ENCODE data around the gene AXIN2. TPM values are rescaled to one million over a fixed set of nuclear protein-coding genes. Genes with fewer than 3 reads are reported as not detected.

AXIN2 gene
- total and polyA plus RNA-seq, 7 donors, result 6.0 to 16.1 (median 9.6) TPM

DNA sequence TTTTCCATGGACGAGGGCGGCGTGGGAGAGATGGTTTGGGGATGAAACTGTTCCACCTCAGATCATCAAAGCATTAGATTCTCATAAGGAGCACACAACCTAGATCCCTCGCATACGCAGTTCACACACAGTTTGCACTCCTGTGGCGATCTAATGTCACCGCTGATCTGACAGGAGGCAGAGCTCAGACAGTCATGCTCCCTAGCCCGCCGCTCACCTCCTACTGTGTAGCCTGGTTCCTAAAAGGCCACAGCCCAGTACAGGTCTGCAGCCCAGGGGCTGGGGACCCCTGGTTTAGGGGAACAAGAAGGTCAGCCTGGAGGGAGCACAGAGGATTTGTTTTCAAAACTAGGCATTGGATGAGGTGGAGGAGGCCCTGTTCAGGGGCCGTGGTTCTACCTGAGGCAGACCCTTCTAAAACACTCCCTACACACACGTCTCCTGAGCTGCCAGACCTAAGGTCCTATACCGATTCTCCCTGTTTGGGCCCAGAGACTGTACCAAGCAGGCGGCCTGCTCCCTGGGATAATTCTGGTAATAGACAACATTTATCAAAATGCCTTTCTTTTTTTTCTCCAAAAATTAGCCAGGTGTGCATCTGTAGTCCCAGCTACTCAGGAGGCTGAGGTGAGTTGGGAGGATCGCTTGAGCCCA is 38.6 kb downstream of the AXIN2 start:
- WGBS, 2 donors, result 94 to 95% methylated on average over 14 of the region's 14 CpGs
- DNase-seq, result no peak
- Histone ChIP-seq H3K27ac (no peak overlapping the region), H3K9me3 (no peaks in the 10 kb centered on the region), H3K36me3 (peaks cover 0 to 1% (median 0%) of the 10 kb centered on the region in 4 donors), H3K4me1 (no peaks in the 10 kb centered on the region), H3K4me3 (no peak overlapping the region), H3K27me3 (no peaks in the 10 kb centered on the region)
- TF ChIP-seq, protein P1, sequence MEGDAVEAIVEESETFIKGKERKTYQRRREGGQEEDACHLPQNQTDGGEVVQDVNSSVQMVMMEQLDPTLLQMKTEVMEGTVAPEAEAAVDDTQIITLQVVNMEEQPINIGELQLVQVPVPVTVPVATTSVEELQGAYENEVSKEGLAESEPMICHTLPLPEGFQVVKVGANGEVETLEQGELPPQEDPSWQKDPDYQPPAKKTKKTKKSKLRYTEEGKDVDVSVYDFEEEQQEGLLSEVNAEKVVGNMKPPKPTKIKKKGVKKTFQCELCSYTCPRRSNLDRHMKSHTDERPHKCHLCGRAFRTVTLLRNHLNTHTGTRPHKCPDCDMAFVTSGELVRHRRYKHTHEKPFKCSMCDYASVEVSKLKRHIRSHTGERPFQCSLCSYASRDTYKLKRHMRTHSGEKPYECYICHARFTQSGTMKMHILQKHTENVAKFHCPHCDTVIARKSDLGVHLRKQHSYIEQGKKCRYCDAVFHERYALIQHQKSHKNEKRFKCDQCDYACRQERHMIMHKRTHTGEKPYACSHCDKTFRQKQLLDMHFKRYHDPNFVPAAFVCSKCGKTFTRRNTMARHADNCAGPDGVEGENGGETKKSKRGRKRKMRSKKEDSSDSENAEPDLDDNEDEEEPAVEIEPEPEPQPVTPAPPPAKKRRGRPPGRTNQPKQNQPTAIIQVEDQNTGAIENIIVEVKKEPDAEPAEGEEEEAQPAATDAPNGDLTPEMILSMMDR (IDR thresholded peaks at IDR 0.05), result no peak
- TF ChIP-seq EP300 (IDR thresholded peaks at IDR 0.05), result no peak
- TF ChIP-seq POLR2A (IDR thresholded peaks at IDR 0.05), result no peak
- TF ChIP-seq POLR2AphosphoS5 (IDR thresholded peaks at IDR 0.05), result no peak
- intact Hi-C loops (cut with DNase I), result no loop called here

DNA sequence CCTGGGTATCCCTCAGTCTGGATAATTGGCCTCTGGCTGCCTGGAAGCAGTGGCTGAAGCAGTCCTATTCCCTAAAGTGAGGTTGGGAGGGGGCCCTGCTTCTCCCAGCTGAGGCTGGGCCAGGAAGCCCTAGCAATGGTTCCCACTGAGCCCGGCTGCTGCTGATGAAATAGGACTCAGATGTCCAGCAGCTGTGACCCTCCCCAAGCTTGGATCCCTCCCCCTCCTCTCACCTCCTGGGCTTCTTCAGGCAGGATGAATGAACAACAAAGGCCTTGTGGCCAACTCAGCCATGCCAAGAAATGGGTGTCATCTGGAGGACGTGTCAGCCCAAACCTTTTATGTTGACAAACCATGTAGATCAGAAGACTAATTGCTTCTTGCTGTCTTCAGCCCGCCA is 42.0 kb downstream of the AXIN2 start:
- WGBS, 2 donors, result 79 to 83% methylated on average over 3 of the region's 3 CpGs
- H3K27me3 ChIP-seq, result no peaks in the 10 kb centered on the region
- intact Hi-C loops (cut with DNase I), result loop anchor here (5.0 kb wide), 1 partner anchor 38 kb away; no protein-coding TSS in a partner anchor
- H3K4me3 ChIP-seq, result no peak overlapping the region
- H3K27ac ChIP-seq, result no peak overlapping the region
- H3K36me3 ChIP-seq, result no peaks in the 10 kb centered on the region
- peaks cover 0 to 25% (median 23%) of the 10 kb centered on the region in 4 donors for H3K4me1 ChIP-seq
- no peaks in the 10 kb centered on the region for H3K9me3 ChIP-seq
- no peak for DNase-seq
- TF ChIP-seq POLR2AphosphoS5 (IDR thresholded peaks at IDR 0.05), result no peak
- TF ChIP-seq POLR2A (IDR thresholded peaks at IDR 0.05), result no peak
- TF ChIP-seq, protein P1 (IDR thresholded peaks at IDR 0.05), result no peak
- no peak for TF ChIP-seq EP300 (IDR thresholded peaks at IDR 0.05)

- H3K9me3 ChIP-seq, result no peaks in the 10 kb centered on the region
- DNase-seq, result no peak
- peaks cover 0 to 28% (median 27%) of the 10 kb centered on the region in 4 donors for H3K4me1 ChIP-seq
- TF ChIP-seq EP300 (IDR thresholded peaks at IDR 0.05) (no peak), POLR2AphosphoS5 (IDR thresholded peaks at IDR 0.05) (no peak), POLR2A (IDR thresholded peaks at IDR 0.05) (no peak)
- TF ChIP-seq, protein P1 (IDR thresholded peaks at IDR 0.05), result no peak
- H3K27ac ChIP-seq, result no peak overlapping the region
- intact Hi-C loops (cut with DNase I), result loop anchor here (5.0 kb wide), 1 partner anchor 39 kb away; no protein-coding TSS in a partner anchor
- no peak overlapping the region for H3K4me3 ChIP-seq
- WGBS, 2 donors, result 94 to 96% methylated on average over 2 of the region's 2 CpGs
- no peaks in the 10 kb centered on the region for H3K36me3 ChIP-seq
- H3K27me3 ChIP-seq, result no peaks in the 10 kb centered on the region
These were observed 43.2 kb downstream of the AXIN2 start for GRCh38 chr17:65518256-65518655.

- H3K4me3 ChIP-seq, result no peak overlapping the region
- peak; percentile 43 for DNase-seq
- intact Hi-C loops (cut with DNase I), result loop anchor here (5.0 kb wide), 1 partner anchor 41 kb away; no protein-coding TSS in a partner anchor
- no peaks in the 10 kb centered on the region for H3K36me3 ChIP-seq
- H3K27me3 ChIP-seq, result no peaks in the 10 kb centered on the region
- peaks cover 0 to 28% (median 27%) of the 10 kb centered on the region in 4 donors for H3K4me1 ChIP-seq
- H3K27ac ChIP-seq, result peak overlapping the region; percentile 12 to 88 (median 62)
- no peak for TF ChIP-seq POLR2AphosphoS5 (IDR thresholded peaks at IDR 0.05)
- TF ChIP-seq, protein P1 (IDR thresholded peaks at IDR 0.05), result no peak
- TF ChIP-seq EP300 (IDR thresholded peaks at IDR 0.05), result no peak
- TF ChIP-seq POLR2A (IDR thresholded peaks at IDR 0.05), result no peak
- no peaks in the 10 kb centered on the region for H3K9me3 ChIP-seq
- 40 to 55% methylated on average over 17 of the region's 17 CpGs for WGBS, 2 donors
These were observed 45.2 kb downstream of the AXIN2 start for GRCh38 chr17:65515959-65516948.

Data from sigmoid colon (tissue), 7 donors.